ENCODE measurements around the gene VPS13C.

VPS13C gene

GRCh38 chr15:61853195-61853594 lies 207.1 kb downstream of the VPS13C start:
- no peak for DNase-seq (ENCODE audit: low read depth)

DNA sequence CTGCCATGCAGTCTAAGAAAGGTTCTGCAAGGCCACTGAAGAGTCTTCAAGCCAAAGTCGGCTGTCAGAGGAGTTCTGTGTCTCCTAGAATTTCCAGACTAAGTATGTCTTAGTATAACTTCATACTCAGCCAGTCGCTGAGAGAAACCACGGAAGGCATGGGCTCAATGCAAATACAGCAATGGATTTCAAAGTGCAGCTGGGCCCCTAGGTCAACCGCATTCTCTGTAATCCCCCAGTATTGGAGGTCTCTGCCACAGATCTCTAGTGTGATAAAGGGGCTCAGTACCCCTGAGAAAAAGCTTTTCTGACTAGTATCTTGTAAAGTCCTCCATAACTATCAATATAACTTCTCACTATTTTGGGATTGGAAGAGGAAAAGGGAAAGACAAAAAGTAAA lies 208.3 kb downstream of the VPS13C start:
- DNase-seq (ENCODE audit: low read depth), result no peak

DNA sequence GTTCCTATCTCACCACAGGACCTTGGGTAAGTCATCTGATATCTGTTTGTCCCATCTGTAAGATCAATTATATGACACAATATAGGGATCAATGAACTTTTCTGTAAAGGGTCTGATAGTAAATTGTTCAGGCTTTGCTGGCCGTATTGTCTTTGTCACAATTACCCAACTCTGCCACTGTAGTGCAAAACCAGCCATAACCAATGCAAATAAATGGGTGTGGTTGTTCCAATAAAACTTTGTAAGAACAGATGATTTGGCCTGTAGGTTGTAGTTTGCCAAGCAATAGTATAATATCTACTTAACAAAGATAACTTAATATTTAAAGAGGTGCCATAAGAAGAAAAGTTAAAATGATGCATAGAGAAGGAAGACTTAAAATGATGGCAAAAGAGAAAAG lies 210.8 kb downstream of the VPS13C start:
- no peak for DNase-seq (ENCODE audit: low read depth)

DNA sequence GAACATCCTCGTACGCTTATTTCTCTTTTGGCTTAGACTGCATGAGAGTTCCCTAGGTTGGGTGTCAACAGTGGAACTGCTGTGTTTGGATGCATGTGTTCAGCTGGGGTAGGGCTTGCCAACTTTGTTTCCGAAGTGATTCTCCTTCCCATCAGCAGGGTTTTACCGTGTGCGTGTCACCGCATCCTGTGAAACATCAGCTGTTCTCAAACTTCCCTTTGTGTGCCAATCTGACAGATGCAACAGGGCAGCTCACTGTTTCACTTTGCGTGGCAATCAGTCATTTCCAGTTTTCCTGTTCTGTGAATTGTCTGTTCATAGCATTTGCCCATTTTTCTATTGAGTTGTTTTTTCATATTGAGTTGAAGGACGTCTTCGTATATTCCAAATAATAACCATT lies 218.8 kb downstream of the VPS13C start:
- DNase-seq (ENCODE audit: low read depth), result no peak

DNA sequence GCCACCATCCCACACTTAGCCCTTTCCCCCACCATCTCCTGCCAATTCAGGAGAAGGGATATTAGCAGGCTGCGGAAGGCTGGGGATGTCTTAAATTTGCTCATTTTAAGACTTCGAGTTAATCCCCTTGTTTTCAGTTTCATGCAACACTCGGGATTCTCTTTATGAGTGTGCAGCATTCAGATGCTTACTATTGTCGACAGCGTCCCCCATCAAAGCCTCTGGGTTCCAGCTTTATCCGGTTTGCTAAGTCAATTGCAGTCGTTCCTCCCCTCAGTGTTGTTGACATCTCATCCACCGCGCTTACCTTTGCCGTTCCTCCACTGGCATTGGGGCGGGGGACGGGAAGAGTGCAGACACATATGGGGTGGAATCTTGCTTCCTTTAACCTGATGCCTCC lies 220.2 kb downstream of the VPS13C start:
- no peak for DNase-seq (ENCODE audit: low read depth)

DNA sequence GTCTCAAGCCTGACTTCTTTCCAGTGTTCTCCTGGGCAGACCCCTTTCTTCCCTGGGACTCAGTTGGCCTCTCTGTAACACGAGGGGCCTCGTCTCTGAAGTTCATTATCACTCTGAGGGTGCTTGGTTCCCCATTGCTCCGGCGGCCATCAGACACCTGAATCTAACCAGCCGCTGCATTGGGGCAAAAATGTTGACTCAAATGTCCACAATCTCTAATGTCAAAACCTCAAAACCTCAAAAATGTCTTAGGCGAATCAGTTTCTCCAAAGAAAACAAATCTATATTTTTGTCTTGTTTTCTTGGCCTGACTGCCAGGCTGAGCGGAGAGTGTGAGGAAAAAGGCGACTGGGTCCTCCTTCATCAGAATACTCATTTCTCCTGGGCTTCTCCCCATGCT lies 220.7 kb downstream of the VPS13C start:
- DNase-seq (ENCODE audit: low read depth), result no peak

- DNase-seq (ENCODE audit: low read depth), result no peak
Observed at GRCh38 chr15:61835496-61836106, 224.6 kb downstream of the VPS13C start.

GRCh38 chr15:61835029-61835428 lies 225.2 kb downstream of the VPS13C start:
- no peak for DNase-seq (ENCODE audit: low read depth)

DNA sequence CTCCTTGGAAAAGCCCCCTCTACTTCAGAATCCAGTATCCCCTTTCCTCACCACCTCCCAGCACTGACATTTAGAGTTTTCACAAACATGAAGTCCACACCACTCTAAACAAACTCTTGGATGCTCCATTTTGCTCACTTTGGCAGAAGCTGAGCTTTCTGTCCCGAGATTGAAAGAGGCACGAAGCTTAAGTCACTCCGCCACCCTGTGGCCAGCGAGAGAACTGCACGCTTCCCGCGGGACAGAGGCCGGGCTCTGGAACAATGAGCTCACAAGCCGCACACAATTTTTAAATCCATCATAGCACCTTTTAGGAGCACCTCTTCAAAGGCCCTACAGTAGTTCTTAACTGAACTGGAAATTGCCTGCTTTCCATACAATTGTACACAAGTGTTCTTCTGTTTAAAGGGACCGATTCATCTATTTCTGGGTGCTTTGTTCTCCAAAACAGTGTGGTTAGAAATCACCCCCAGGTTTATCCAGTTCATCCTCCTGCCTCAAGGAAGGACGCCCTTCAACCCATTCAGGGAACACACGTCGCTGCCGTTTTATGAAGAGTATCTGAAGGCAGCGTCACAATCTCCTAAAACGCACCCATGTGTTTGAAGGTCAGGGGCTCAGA lies 226.1 kb downstream of the VPS13C start:
- peak; percentile 14 for DNase-seq (ENCODE audit: low read depth)

DNA sequence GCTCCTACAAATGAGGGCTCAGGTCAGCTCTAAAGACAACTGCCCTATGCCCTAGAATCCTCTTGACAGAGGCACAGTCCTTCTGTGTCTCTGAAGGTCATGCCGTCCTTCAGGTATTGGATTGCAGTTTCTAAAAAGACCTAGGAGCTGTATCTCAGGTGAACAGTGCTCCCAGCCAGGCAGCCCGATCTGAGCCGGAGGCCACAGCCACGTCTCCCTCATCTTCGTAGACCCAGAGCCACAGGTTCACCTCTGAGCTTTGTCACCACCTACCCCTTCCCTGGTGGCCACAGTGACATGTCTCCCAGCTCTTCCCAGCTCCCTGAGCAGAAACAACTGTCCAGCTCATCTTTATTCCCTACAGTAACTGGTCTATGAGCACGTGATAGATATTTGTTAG lies 228.0 kb downstream of the VPS13C start:
- DNase-seq (ENCODE audit: low read depth), result no peak

DNA sequence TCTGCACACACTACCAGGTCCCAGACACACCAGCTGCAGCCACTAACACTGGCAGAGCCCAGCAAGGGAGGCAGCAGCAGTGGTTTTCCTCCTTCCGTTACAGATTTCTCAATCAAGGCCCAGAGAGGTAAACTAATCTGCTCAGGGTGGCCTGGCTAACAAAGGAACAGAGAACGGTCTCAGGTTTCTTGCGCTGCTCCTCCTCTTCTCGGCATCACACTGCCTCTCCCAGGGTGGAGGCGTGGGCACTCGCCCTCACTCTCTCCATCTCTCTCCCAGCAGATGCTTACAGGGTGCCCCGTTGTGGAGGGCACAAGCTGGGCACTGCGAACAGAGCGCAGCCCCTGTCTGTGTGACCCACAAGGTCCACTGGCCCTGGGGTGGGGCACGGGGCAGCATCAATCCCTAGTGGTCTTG lies 228.7 kb downstream of the VPS13C start:
- DNase-seq (ENCODE audit: low read depth), result no peak

GRCh38 chr15:61830536-61831330 lies 229.5 kb downstream of the VPS13C start:
- DNase-seq (ENCODE audit: low read depth), result no peak

DNA sequence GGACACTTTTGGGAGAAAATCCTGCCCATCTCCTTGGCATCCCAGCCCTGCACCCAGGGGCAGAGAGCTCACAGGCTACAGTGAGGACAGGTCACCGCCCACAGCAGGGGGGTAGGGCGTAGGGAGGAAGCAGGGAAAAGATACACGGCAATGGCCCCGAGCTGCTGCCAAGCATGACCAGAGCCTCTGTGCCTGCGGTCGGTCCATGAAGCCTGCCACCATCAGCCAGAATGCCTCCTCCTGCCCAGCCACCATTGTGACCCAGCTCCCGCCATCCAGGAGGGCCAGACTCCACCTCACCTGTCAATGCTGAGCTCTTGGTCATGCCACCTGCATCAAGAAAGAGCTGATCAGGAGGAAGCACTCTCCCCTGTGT lies 230.7 kb downstream of the VPS13C start:
- DNase-seq (ENCODE audit: low read depth), result no peak

DNA sequence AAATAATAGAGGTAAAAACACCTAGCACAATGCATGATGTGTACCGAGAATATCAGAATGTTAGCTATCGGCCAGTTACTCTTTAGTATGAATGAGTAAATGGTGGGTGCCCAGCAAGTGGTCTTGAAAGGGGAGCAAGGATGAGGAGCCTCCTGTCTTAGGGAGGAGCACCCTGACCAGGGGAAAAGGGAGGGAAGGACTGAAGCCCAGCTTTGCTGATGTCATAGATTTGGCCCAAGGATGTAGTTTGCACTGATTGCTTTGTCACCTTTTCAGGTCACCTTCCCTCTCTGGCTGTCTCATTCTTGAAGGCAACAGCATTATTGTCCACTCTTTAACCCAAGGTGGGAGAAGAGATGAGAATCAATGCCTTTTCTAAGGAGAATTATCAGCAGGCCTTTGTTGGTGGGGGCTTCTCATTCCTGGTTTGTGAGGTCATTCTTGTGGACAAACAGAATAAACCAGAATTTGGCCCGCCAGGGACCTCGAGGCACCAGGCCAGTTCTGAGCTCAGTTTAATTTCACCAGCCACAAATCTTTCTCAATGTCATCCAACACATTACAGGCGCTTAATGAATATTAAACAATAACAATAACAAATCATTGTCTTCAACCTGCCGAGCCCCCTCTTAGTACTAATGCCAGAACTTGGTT lies 231.3 kb downstream of the VPS13C start:
- no peak for DNase-seq (ENCODE audit: low read depth)

GRCh38 chr15:61828008-61828407 lies 232.2 kb downstream of the VPS13C start:
- no peak for DNase-seq (ENCODE audit: low read depth)

- no peak for DNase-seq (ENCODE audit: low read depth)
Observed at GRCh38 chr15:61827131-61827530, 233.1 kb downstream of the VPS13C start.

GRCh38 chr15:61824291-61824690 lies 236.0 kb downstream of the VPS13C start:
- no peak for DNase-seq (ENCODE audit: low read depth)

- DNase-seq (ENCODE audit: low read depth), result no peak
Observed at GRCh38 chr15:61822511-61822910, 237.7 kb downstream of the VPS13C start.

DNA sequence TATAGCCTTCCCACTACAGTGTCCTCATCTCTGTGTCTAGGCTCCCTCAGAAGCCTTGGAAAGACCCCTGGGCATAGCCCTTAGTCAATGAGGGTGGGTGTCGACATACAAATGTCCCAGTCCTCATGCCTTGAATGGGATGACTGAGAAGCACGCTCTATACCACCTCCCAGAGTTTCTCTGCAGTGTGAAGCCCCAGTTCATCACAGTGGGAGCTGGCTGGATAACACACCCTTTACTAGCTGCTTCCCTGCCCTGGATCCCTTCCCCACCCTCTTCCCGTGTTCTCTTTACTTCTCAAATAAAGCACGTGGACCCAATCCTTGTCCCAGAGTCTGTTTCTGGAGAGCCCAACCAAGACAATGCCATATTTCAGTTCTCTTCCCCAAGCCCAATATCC lies 239.3 kb downstream of the VPS13C start:
- DNase-seq (ENCODE audit: low read depth), result no peak

DNA sequence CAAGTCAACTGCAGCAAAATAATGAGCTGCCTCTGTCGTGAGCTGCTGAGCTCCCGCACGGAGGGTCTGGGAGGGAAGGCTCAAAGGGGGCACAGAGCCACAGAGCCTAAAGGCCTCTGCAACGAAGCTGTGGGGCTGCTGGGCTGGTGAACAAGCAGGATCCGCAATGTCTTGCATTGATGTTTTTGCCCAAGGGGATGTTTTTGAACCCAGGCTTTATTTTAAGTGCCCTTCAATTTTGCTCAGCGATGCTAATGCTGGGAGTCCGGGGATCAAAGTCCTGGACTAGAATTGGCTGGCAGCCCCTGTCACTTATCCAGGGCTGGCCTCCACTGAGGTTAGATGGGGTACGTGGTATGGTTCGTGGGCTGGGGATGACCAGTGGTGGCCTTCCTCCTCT lies 240.0 kb downstream of the VPS13C start:
- no peak for DNase-seq (ENCODE audit: low read depth)

- DNase-seq (ENCODE audit: low read depth), result no peak
Observed at GRCh38 chr15:61819386-61819785, 240.9 kb downstream of the VPS13C start.

- no peak for DNase-seq (ENCODE audit: low read depth)
Observed at GRCh38 chr15:61818801-61819200, 241.4 kb downstream of the VPS13C start.

- DNase-seq (ENCODE audit: low read depth), result no peak
Observed at GRCh38 chr15:61816856-61817255, 243.4 kb downstream of the VPS13C start.

Data from GM04503 (cell line).